Psoas muscle (tissue), 8 donors: ENCODE results near the gene KLHL2. TPM values are rescaled to one million over a fixed set of nuclear protein-coding genes. Genes with fewer than 3 reads are reported as not detected.
"Not testable (repeated sequence)": the region's sequence is repeated elsewhere in the genome, so short reads cannot be mapped to it uniquely, and the experiment has no call there.

Experiments used
- ATAC-seq, 4 donors: fragments of 200-7000 bp; cut with Tn5 transposase; one replicate each; pipeline ENCODE4 v1.9.1; 2020; ENCODE audit warnings: moderate library complexity in 3 of 4, mild to moderate bottlenecking in 2 of 4
- DNase-seq, 2 donors: peaks; one replicate each; pipeline ENCODE4 v3.0.0-alpha.2; 2020
- H3K27ac ChIP-seq: fragments of 200-600 bp; one replicate; pipeline ENCODE4 v1.8.0; 2022
- H3K27me3 ChIP-seq, 3 donors: fragments of 200-600 bp in 1 of 3; one replicate each; pipeline versions ENCODE4 v1.6.1 to v1.8.0; 2013 to 2022; ENCODE audit warnings: low read length in 2 of 3, mild to moderate bottlenecking in 2 of 3, moderate library complexity in 1 of 3; ENCODE audit not compliant: insufficient read depth in 3 of 3
- H3K36me3 ChIP-seq, 2 donors: fragments of 200-600 bp in 1 of 2; one replicate each; pipeline versions ENCODE4 v1.6.1 to v1.8.0; 2013 to 2022; ENCODE audit warnings: low read depth in 1 of 2, mild to moderate bottlenecking in 1 of 2, moderate library complexity in 1 of 2; ENCODE audit not compliant: insufficient read depth in 1 of 2
- H3K4me1 ChIP-seq: fragments of 200-600 bp; one replicate; pipeline ENCODE4 v1.8.0; 2022
- H3K4me3 ChIP-seq: fragments of 200-600 bp; one replicate; pipeline ENCODE4 v1.8.0; 2022; ENCODE audit warnings: mild to moderate bottlenecking
- H3K9me3 ChIP-seq: fragments of 200-600 bp; one replicate; pipeline ENCODE4 v1.8.0; 2022
- CTCF ChIP-seq: fragments of 200-600 bp; IDR thresholded peaks from one replicate; pipeline ENCODE4 v1.8.0; 2022; ENCODE audit warnings: antibody characterized with exemption
- WGBS, 3 donors: extraction: QIAGEN DNeasy Blood & Tissue Kit; methylation state at CpG; one replicate each; pipeline versions ENCODE4 v1.1.6 to v1.1.7; 2013; 5-methylcytosine and 5-hydroxymethylcytosine counted together
- intact Hi-C, 2 donors: fragments of 100-400 bp; cut with DNase I; formaldehyde crosslinking; loops; one replicate each; pipeline versions ENCODE4 v1.11.0 to v1.14.2; 2022
- polyA plus RNA-seq, 3 donors: library from polyadenylated mRNA; stranded (reverse); fragments of 200-250 nt; gene quantifications; one replicate each; pipeline ENCODE4 v1.2.3, GENCODE V29; 2013
- total RNA-seq, 4 donors: library from RNA; stranded (reverse); fragmentation: NEBNext Ultra II Directional in 2 of 4; extraction: Animal tissue kit (Norgen Biotek cat#: 25700) in 2 of 4; gene quantifications; one replicate each; pipeline versions ENCODE4 v1.2.1 to v1.2.4, GENCODE V29; 2021 to 2023
- donor health status: healthy with polysubstance abuse.
- donor health status: DM: no; HTN: no; CAD: no; lungs with moderate emphysema.
- donor health status: Bipolar disorder and iron deficiency.
- donor health status: healthy.
- donor health status: DM: yes; HTN: yes; CAD: no.
- donor health status: DM: no; HTN: no; CAD: no.
- donor health status: DM: no; HTN: no; CAD: no.
- donor health status: DM: yes; HTN: yes; CAD: no.

KLHL2 gene
- total and polyA plus RNA-seq, 7 donors, result 3.1 to 7.8 (median 4.5) TPM

GRCh38 chr4:165244587-165245186 lies 37.3 kb downstream of the KLHL2 start:
- H3K4me1 ChIP-seq, H3K36me3 ChIP-seq, H3K4me3 ChIP-seq, ATAC-seq, DNase-seq, intact Hi-C loops, H3K9me3 ChIP-seq, H3K27ac ChIP-seq, H3K27me3 ChIP-seq: not testable (repeated sequence)
- WGBS, 3 donors, result 95 to 98% (median 96%) methylated on average over 9 to 10 of the region's 10 CpGs

- no peaks in the 10 kb centered on the region for H3K36me3 ChIP-seq
- intact Hi-C loops, result no loop called here
- H3K27me3 ChIP-seq, result no peaks in the 10 kb centered on the region
- H3K4me1 ChIP-seq, result no peaks in the 10 kb centered on the region
- H3K27ac ChIP-seq, result no peak overlapping the region
- H3K4me3 ChIP-seq, result no peak overlapping the region
- WGBS, 3 donors, result 62 to 74% (median 72%) methylated on average over 3 of the region's 3 CpGs
- DNase-seq (no peak), ATAC-seq (no peak)
- no peak for TF ChIP-seq CTCF
- no peaks in the 10 kb centered on the region for H3K9me3 ChIP-seq
These were observed 40.7 kb downstream of the KLHL2 start for GRCh38 chr4:165248102-165248501.

GRCh38 chr4:165248904-165249303 lies 41.5 kb downstream of the KLHL2 start:
- H3K4me1 ChIP-seq, intact Hi-C loops, H3K36me3 ChIP-seq, H3K27ac ChIP-seq, ATAC-seq, H3K9me3 ChIP-seq, H3K27me3 ChIP-seq, H3K4me3 ChIP-seq, DNase-seq: not testable (repeated sequence)
- WGBS, 3 donors, result 100% methylated on average over 1 of the region's 1 CpG

- H3K27me3 ChIP-seq, H3K4me3 ChIP-seq, H3K4me1 ChIP-seq, ATAC-seq, H3K27ac ChIP-seq, H3K9me3 ChIP-seq, H3K36me3 ChIP-seq, DNase-seq, intact Hi-C loops: not testable (repeated sequence)
- WGBS, 3 donors, result 87 to 93% (median 89%) methylated on average over 3 of the region's 3 CpGs
These were observed 47.4 kb downstream of the KLHL2 start for GRCh38 chr4:165254771-165255170.

- H3K9me3 ChIP-seq, result not testable (repeated sequence)
These were observed 48.1 kb downstream of the KLHL2 start for GRCh38 chr4:165255439-165255838.

GRCh38 chr4:165256074-165256659 lies 48.8 kb downstream of the KLHL2 start:
- H3K27me3 ChIP-seq, H3K27ac ChIP-seq, DNase-seq, H3K4me1 ChIP-seq, H3K4me3 ChIP-seq, ATAC-seq, H3K9me3 ChIP-seq, H3K36me3 ChIP-seq, intact Hi-C loops: not testable (repeated sequence)
- 49 to 52% (median 52%) methylated on average over 6 to 7 of the region's 7 CpGs for WGBS, 3 donors

More at GRCh38 chr4:165255439-165255838, 48.1 kb downstream of the KLHL2 start:
- DNase-seq (peak; percentile 28 to 43), ATAC-seq (peak in 2 of 4 donors; percentile 32 to 45)
- H3K36me3 ChIP-seq, H3K4me3 ChIP-seq, H3K4me1 ChIP-seq, H3K27ac ChIP-seq, intact Hi-C loops, H3K27me3 ChIP-seq: not testable (repeated sequence)
- WGBS, 3 donors, result 62 to 76% (median 64%) methylated on average over 4 of the region's 4 CpGs

- 67 to 80% (median 71%) methylated on average over 4 of the region's 4 CpGs for WGBS, 3 donors
- H3K27me3 ChIP-seq, intact Hi-C loops, H3K4me3 ChIP-seq, H3K36me3 ChIP-seq, H3K9me3 ChIP-seq, ATAC-seq, H3K4me1 ChIP-seq, DNase-seq, H3K27ac ChIP-seq: not testable (repeated sequence)
These were observed 52.4 kb downstream of the KLHL2 start for GRCh38 chr4:165259776-165260175.

- H3K9me3 ChIP-seq, H3K4me1 ChIP-seq, H3K27ac ChIP-seq, ATAC-seq, H3K27me3 ChIP-seq, H3K36me3 ChIP-seq, DNase-seq, intact Hi-C loops, H3K4me3 ChIP-seq: not testable (repeated sequence)
- WGBS, 3 donors, result 92 to 95% (median 94%) methylated on average over 3 of the region's 3 CpGs
These were observed 54.9 kb downstream of the KLHL2 start for GRCh38 chr4:165262306-165262705.

- H3K4me1 ChIP-seq, H3K9me3 ChIP-seq, H3K4me3 ChIP-seq, intact Hi-C loops, DNase-seq, H3K36me3 ChIP-seq, ATAC-seq, H3K27me3 ChIP-seq, H3K27ac ChIP-seq: not testable (repeated sequence)
- WGBS, 3 donors, result 94 to 98% (median 97%) methylated on average over 3 of the region's 3 CpGs
These were observed 56.1 kb downstream of the KLHL2 start for GRCh38 chr4:165263466-165263865.

- 89 to 96% (median 90%) methylated on average over 7 of the region's 7 CpGs for WGBS, 3 donors
- H3K27ac ChIP-seq, intact Hi-C loops, ATAC-seq, H3K36me3 ChIP-seq, H3K4me1 ChIP-seq, H3K9me3 ChIP-seq, H3K4me3 ChIP-seq, H3K27me3 ChIP-seq, DNase-seq: not testable (repeated sequence)
These were observed 62.6 kb downstream of the KLHL2 start for GRCh38 chr4:165269931-165270330.

- H3K4me1 ChIP-seq, ATAC-seq, H3K27ac ChIP-seq, H3K27me3 ChIP-seq, intact Hi-C loops, DNase-seq, H3K36me3 ChIP-seq, H3K4me3 ChIP-seq, H3K9me3 ChIP-seq: not testable (repeated sequence)
- 82 to 95% (median 82%) methylated on average over 2 of the region's 2 CpGs for WGBS, 3 donors
These were observed 66.1 kb downstream of the KLHL2 start for GRCh38 chr4:165273443-165273842.
